ENCODE data around the gene UMOD.
"Not testable (repeated sequence)": the region's sequence is repeated elsewhere in the genome, so short reads cannot be mapped to it uniquely, and the experiment has no call there.

The UMOD gene

GRCh38 chr16:20336955-20337354, 15.6 kb downstream of the UMOD start:
- Mint-ChIP-seq H3K4me3 (no peak overlapping the region), H3K36me3 (no peaks in the 10 kb centered on the region), H3K27me3 (peaks cover 2% of the 10 kb centered on the region), H3K4me1 (no peaks in the 10 kb centered on the region), H3K27ac (no peak overlapping the region), H3K9me3 (no peaks in the 10 kb centered on the region)

GRCh38 chr16:20334396-20334795, 18.1 kb downstream of the UMOD start:
- H3K36me3 Mint-ChIP-seq = no peaks in the 10 kb centered on the region
- H3K27ac Mint-ChIP-seq = no peak overlapping the region
- H3K9me3 Mint-ChIP-seq = no peaks in the 10 kb centered on the region
- no peaks in the 10 kb centered on the region for H3K4me1 Mint-ChIP-seq
- H3K4me3 Mint-ChIP-seq = no peak overlapping the region
- H3K27me3 Mint-ChIP-seq = peaks cover 2% of the 10 kb centered on the region

DNA sequence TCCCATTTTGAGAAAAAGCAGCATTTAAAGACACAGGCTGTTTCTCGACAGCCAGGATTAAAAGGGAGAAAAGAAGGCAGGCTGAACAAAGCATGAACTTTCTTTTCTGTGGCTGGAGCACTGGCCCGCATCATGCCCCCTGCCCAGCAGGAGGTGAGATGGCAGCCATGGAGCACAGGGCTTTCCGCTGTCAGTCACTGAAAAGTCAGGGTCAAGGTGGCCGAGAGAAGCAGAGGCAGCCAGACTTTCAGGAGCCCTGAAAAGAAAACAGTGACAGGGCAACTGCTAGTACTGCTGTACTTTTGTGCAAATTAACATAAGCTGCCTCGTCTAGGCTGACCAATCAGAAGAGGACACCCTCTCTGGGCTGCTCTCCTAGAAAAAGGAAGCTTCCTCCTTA, 19.4 kb downstream of the UMOD start:
- H3K36me3 Mint-ChIP-seq = no peaks in the 10 kb centered on the region
- no peaks in the 10 kb centered on the region for H3K9me3 Mint-ChIP-seq
- H3K27ac Mint-ChIP-seq = no peak overlapping the region
- peaks cover 3% of the 10 kb centered on the region for H3K27me3 Mint-ChIP-seq
- no peak overlapping the region for H3K4me3 Mint-ChIP-seq
- no peaks in the 10 kb centered on the region for H3K4me1 Mint-ChIP-seq

DNA sequence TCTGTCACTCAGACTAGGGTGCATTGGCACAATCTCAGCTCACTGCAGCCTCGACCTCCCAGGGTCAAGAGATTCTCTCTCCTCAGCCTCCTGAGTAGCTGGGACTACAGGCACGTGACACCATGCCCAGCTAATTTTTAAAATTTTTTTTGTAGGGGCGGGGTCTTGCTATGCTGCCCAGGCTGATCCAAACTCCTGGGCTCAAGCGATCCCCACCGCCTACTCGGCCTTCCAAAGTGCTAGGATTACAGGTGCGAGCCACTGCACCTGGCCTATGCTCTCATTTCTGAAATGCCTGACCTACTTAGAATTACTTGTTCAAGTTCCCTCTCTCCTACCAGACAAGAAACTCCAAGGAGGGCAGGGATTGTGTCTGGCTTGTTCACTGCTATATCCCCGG, 20.1 kb downstream of the UMOD start:
- H3K4me3 Mint-ChIP-seq = no peak overlapping the region
- H3K36me3 Mint-ChIP-seq = no peaks in the 10 kb centered on the region
- no peaks in the 10 kb centered on the region for H3K4me1 Mint-ChIP-seq
- no peaks in the 10 kb centered on the region for H3K9me3 Mint-ChIP-seq
- H3K27ac Mint-ChIP-seq = no peak overlapping the region
- peaks cover 3% of the 10 kb centered on the region for H3K27me3 Mint-ChIP-seq

DNA sequence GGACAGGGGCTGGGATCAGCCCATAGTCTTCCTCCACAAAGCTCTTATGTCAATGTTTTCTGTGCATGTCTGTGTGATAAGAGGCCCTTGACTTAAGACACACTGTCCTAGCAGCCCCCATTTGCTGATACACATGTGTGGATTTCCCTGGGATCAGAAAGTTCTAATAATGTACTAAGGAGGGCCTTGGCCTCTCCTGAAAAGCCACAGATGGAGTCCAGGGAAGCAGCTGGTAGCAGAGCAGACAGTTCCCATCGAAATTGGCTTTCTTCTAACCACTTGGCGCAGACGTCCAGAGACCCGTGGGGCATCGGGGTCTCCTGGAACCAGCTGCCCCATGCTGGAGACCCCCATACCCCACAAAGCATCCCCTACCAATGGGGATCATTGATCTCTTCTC, 20.9 kb downstream of the UMOD start:
- H3K4me1 Mint-ChIP-seq = no peaks in the 10 kb centered on the region
- H3K36me3 Mint-ChIP-seq = no peaks in the 10 kb centered on the region
- H3K9me3 Mint-ChIP-seq = no peaks in the 10 kb centered on the region
- H3K27ac Mint-ChIP-seq = no peak overlapping the region
- H3K4me3 Mint-ChIP-seq = no peak overlapping the region
- H3K27me3 Mint-ChIP-seq = peaks cover 3% of the 10 kb centered on the region

DNA sequence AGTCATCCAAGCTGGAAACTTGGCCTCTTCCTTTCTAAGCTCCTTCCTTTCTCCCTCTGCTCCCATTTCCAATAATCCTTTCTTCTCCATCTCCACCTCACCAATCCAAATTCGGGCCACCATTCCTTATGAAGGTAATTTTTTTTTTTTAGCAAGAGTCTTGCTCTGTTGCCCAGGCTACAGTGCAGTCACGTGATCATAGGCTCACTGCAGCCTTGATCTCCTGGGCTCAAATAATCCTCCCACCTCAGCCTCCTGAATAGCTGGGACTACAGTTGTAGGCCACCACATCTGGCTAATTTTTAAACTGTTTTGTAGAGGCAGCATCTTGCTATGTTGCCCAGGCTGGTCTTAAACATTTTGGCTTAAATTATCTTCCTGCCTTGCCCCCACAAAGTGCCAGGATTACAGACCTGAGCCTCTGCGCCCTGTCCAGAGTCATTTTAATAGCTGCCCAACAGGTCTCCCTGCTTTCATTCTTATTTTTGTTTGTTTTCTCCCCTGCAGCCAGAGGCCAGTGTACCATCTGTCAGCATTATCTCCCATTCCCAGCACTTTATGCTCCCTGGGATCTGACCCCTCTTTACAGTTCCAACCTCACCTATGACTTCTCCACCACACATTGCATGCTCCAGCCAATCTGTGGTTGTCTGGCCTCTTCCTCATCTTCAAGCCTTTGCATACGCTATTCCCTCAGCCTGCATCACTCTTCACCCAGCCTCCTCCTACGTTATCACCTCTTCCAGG, 22.9 kb downstream of the UMOD start:
- peaks cover 3% of the 10 kb centered on the region for H3K27me3 Mint-ChIP-seq
- no peaks in the 10 kb centered on the region for H3K9me3 Mint-ChIP-seq
- no peaks in the 10 kb centered on the region for H3K4me1 Mint-ChIP-seq
- H3K4me3 Mint-ChIP-seq = no peak overlapping the region
- no peaks in the 10 kb centered on the region for H3K36me3 Mint-ChIP-seq
- H3K27ac Mint-ChIP-seq = no peak overlapping the region

DNA sequence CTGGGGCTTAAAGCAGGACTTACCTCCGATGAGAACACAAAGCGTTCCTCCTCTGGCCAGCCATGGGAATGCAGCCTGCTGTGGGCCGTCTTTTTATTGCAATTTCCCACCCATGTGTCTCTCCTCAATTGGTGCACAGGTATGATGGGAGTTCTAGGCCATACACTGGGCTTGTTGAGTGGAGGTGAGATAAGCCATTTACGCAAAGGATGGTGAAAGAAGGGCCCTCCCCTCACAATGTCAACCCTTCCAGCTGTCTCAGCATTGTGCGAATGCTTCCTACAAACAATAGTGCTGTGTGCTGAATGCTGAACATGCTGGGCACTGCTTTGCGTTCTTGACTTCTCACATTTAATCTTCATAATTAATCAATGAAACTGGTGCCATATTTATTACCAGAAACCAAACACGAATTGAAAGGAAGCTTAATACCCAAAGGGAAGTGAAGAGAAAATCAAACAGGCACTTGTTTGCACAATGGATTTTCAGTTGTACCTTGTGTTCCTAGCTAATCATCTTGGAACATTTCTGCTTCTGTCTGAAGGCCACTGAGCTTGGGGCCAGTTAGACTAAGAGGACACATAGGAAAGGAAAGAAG, 25.0 kb downstream of the UMOD start, which contains the start of gene GP2:
Gene GP2 (minus strand): TSS at position 70 of the 598 bp plus-strand sequence. CDS start 1,082 bp downstream, outside the sequence.
- no peak within 1 kb of the TSS for H3K4me3 Mint-ChIP-seq
- peaks cover 3% of the 10 kb centered on the region for H3K27me3 Mint-ChIP-seq
- no peaks in the 10 kb centered on the region for H3K36me3 Mint-ChIP-seq
- H3K27ac Mint-ChIP-seq = no peak within 1 kb of the TSS
- H3K4me1 Mint-ChIP-seq = no peaks in the 10 kb centered on the region
- H3K9me3 Mint-ChIP-seq = no peaks in the 10 kb centered on the region

DNA sequence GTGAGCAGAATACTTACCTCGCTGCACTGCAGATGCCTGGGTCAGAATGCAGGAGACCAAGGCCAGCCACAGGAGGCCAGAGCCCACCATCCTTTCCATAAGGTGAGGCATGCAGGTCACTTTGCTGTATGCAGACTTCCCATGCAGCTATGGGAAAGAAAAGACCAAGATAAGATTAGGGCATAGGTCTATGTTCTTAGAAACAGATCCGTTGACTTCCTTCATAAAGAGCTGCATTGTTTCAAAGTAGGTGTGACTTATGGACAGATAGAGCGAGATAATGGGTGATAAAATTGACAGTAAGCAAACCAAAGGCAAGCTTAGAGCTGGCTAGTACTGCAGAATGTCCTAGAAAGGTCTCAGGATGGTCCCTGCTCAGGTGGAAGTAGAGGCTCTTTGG, 26.2 kb downstream of the UMOD start:
- Mint-ChIP-seq H3K4me3 (no peak overlapping the region), H3K36me3 (no peaks in the 10 kb centered on the region), H3K27me3 (peaks cover 3% of the 10 kb centered on the region), H3K4me1 (no peaks in the 10 kb centered on the region), H3K9me3 (no peaks in the 10 kb centered on the region), H3K27ac (no peak overlapping the region)

GRCh38 chr16:20325005-20325404, 27.5 kb downstream of the UMOD start:
- Mint-ChIP-seq H3K27me3 (peaks cover 3% of the 10 kb centered on the region), H3K4me1 (no peaks in the 10 kb centered on the region), H3K36me3 (no peaks in the 10 kb centered on the region), H3K4me3 (no peak overlapping the region), H3K9me3 (no peaks in the 10 kb centered on the region), H3K27ac (no peak overlapping the region)

DNA sequence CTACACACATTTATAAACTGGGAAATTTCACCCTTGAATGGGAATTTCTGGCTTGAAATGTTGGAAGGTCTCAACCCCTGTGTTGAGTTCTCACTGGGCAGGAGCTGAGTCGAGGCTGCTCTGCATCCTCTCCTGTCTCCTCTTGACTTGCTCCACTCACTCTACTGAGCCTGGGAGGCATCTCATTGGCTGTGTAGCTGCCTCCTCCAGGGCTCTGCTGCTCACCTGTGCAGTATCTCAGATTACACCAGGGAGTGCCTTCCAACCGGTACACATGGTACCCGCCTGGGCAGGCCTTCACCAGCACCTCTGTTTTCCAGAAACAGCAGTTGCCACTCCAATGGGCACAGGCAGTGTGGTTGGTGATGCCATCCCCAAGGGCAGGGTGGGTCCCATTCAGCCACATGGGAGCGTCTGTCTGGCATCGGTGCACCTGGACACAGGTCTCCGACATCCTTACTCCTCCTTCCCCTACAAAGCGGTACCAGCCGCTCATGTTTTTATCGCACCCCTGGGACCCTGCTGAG, 28.9 kb downstream of the UMOD start:
- H3K4me1 Mint-ChIP-seq = no peaks in the 10 kb centered on the region
- H3K27me3 Mint-ChIP-seq = peaks cover 2% of the 10 kb centered on the region
- no peaks in the 10 kb centered on the region for H3K9me3 Mint-ChIP-seq
- H3K27ac Mint-ChIP-seq = no peak overlapping the region
- no peaks in the 10 kb centered on the region for H3K36me3 Mint-ChIP-seq
- H3K4me3 Mint-ChIP-seq = no peak overlapping the region

DNA sequence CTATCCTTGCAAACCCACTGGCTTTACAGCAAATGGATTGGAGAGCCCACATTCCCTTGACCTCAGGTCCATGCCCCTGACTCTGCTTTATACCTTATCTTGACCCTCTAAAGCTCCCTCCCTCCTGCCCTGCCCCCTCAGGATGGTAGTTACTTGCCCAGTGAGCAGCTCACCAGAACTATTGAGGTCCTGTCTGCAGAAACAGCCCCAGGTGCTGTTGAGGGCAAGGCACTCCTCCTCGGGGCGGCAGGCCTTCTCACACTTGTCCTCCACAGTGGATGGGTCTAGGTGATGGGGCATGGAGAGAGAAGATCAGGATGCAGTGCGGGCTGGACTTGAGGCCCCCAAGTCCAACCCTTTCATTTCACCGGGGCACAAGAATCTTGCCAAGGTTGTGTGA, 29.8 kb downstream of the UMOD start:
- Mint-ChIP-seq H3K4me1 (no peaks in the 10 kb centered on the region), H3K36me3 (no peaks in the 10 kb centered on the region), H3K4me3 (no peak overlapping the region), H3K9me3 (no peaks in the 10 kb centered on the region), H3K27ac (no peak overlapping the region), H3K27me3 (peaks cover 2% of the 10 kb centered on the region)

DNA sequence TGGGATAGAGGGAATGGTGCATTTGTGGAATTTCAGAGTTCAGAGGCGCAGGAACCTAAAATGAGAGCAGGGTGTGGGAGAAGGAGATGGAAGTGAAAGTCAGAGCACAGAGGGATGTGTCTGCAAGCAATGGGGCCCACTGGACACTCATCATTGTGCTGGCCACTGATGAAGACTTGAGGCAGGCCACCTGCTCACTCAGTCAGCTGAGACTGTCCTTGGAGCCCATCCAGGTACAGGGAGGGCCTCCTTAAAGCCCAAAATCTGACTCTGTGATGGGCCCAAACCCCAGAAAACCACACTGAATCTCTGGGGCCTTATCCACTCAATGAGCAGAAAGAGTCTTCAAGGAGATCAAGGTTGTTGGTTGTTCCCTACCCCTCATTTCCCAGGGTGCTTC, 30.8 kb downstream of the UMOD start:
- Mint-ChIP-seq H3K36me3 (no peaks in the 10 kb centered on the region), H3K4me1 (no peaks in the 10 kb centered on the region), H3K27me3 (peaks cover 2% of the 10 kb centered on the region), H3K4me3 (no peak overlapping the region), H3K27ac (no peak overlapping the region), H3K9me3 (no peaks in the 10 kb centered on the region)

GRCh38 chr16:20321051-20321450, 31.5 kb downstream of the UMOD start:
- not testable (repeated sequence) for H3K27me3 Mint-ChIP-seq, H3K4me1 Mint-ChIP-seq, H3K9me3 Mint-ChIP-seq, H3K4me3 Mint-ChIP-seq, H3K36me3 Mint-ChIP-seq, H3K27ac Mint-ChIP-seq

- no peak overlapping the region for H3K27ac Mint-ChIP-seq
- no peaks in the 10 kb centered on the region for H3K9me3 Mint-ChIP-seq
- H3K4me1 Mint-ChIP-seq = no peaks in the 10 kb centered on the region
- H3K36me3 Mint-ChIP-seq = no peaks in the 10 kb centered on the region
- no peak overlapping the region for H3K4me3 Mint-ChIP-seq
- peaks cover 2% of the 10 kb centered on the region for H3K27me3 Mint-ChIP-seq
Observed at GRCh38 chr16:20320592-20320991, 31.9 kb downstream of the UMOD start.

DNA sequence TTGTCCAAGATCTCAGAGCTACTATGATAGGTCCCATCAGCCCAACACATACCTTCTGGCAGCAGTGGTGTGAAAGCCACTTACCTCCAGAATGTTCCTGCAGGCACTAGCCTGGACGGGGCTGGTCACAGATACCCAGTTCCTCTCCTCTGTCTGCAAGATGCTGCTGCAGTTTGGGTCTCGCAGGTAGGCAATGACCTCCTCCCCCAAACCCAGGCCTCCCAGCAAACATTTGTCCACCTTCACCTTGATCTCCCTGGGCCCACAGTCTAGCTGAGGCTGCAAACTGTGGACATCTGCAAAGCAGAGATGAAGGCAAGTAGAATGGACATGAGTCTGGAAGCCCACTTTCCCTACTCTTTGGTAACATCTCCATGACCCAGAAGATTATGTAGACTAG, 32.3 kb downstream of the UMOD start:
- Mint-ChIP-seq H3K9me3 (no peaks in the 10 kb centered on the region), H3K36me3 (no peaks in the 10 kb centered on the region), H3K27me3 (peaks cover 2% of the 10 kb centered on the region), H3K4me3 (no peak overlapping the region), H3K4me1 (no peaks in the 10 kb centered on the region), H3K27ac (no peak overlapping the region)

GRCh38 chr16:20319406-20319805, 33.1 kb downstream of the UMOD start:
- Mint-ChIP-seq H3K9me3 (no peaks in the 10 kb centered on the region), H3K27me3 (peaks cover 2% of the 10 kb centered on the region), H3K36me3 (no peaks in the 10 kb centered on the region), H3K27ac (no peak overlapping the region), H3K4me1 (no peaks in the 10 kb centered on the region), H3K4me3 (no peak overlapping the region)

Data from activated naive CD4-positive, alpha-beta T cell treated with anti-CD3 and anti-CD28 coated beads, Interleukin-2, amount 50 U/mL, for 24 hours (primary cell).